GF-D8 (cell line): ENCODE measurements around the gene PLCB3.

Experiments
- DNase-seq: peaks from one replicate; lab custom pipeline; 2025; lab: John Stamatoyannopoulos, UW

The PLCB3 gene

GRCh38 chr11:64250415-64251015 is 815 bp upstream of the PLCB3 start:
- no peak for DNase-seq

GRCh38 chr11:64251753-64252002 is 348 bp downstream of the PLCB3 start:
- no peak for DNase-seq

- DNase-seq = no peak
Measured at GRCh38 chr11:64252003-64252872, 908 bp downstream of the PLCB3 start.

- no peak for DNase-seq
Measured at GRCh38 chr11:64253043-64253442, 1.7 kb downstream of the PLCB3 start.

- no peak for DNase-seq
Measured at GRCh38 chr11:64253481-64253880, 2.2 kb downstream of the PLCB3 start.

- no peak for DNase-seq
Measured at GRCh38 chr11:64254326-64254725, 3.0 kb downstream of the PLCB3 start.

GRCh38 chr11:64255135-64256128 is 4.1 kb downstream of the PLCB3 start:
- no peak for DNase-seq

- DNase-seq = no peak
Measured at GRCh38 chr11:64256300-64256699, 5.0 kb downstream of the PLCB3 start.

GRCh38 chr11:64258356-64258755 is 7.0 kb downstream of the PLCB3 start:
- DNase-seq = no peak

- DNase-seq = no peak
Measured at GRCh38 chr11:64258946-64259532, 7.7 kb downstream of the PLCB3 start.

- no peak for DNase-seq
Measured at GRCh38 chr11:64259533-64260067, 8.3 kb downstream of the PLCB3 start.

GRCh38 chr11:64260147-64260708 is 8.9 kb downstream of the PLCB3 start:
- no peak for DNase-seq

- no peak for DNase-seq
Measured at GRCh38 chr11:64261556-64262080, 10.3 kb downstream of the PLCB3 start.

GRCh38 chr11:64262271-64263002 is 11.1 kb downstream of the PLCB3 start:
- DNase-seq = no peak

GRCh38 chr11:64263021-64263946 is 12.0 kb downstream of the PLCB3 start:
- DNase-seq = no peak

- DNase-seq = no peak
Measured at GRCh38 chr11:64263947-64264317, 12.6 kb downstream of the PLCB3 start.

- DNase-seq = no peak
Measured at GRCh38 chr11:64264371-64264852, 13.1 kb downstream of the PLCB3 start.

GRCh38 chr11:64265176-64266160 is 14.1 kb downstream of the PLCB3 start:
- DNase-seq = no peak
